GM23338 (cell line): Measurements from ENCODE around the gene ERVK3-1. TPM values are rescaled to one million over a fixed set of nuclear protein-coding genes. Genes with fewer than 3 reads are reported as not detected.

Experiments
- ATAC-seq: fragments of 200-7000 bp; cut with Tn5 transposase; 3 replicates; pipeline ENCODE4 v1.9.1; 2020
- DNase-seq: peaks from one replicate; pipeline ENCODE4 v3.0.0-alpha.2; 2015; ENCODE audit warnings: low spot score
- H2AFZ ChIP-seq: fragments of 200-600 bp; sonication (generic); 2 replicates; pipeline ENCODE4 v1.8.0; 2016; ENCODE audit warnings: antibody characterized with exemption, mild to moderate bottlenecking, moderate library complexity
- H3F3A ChIP-seq: fragments of 200-600 bp; sonication (generic); replicated peaks from 2 replicates; pipeline ENCODE4 v1.8.0; 2017; ENCODE audit warnings: antibody characterized with exemption, mixed run types, low read depth
- H3K27ac ChIP-seq: fragments of 200-600 bp; sonication (generic); 2 replicates; pipeline ENCODE4 v1.6.1; 2016; ENCODE audit warnings: low read depth
- H3K27me3 ChIP-seq: fragments of 200-600 bp; sonication (generic); 2 replicates; pipeline ENCODE4 v1.8.0; 2016; ENCODE audit warnings: mild to moderate bottlenecking, mixed run types, moderate library complexity; ENCODE audit not compliant: insufficient read depth
- H3K36me3 ChIP-seq: fragments of 200-600 bp; sonication (generic); 2 replicates; pipeline ENCODE4 v1.8.0; 2016; ENCODE audit warnings: mild to moderate bottlenecking; ENCODE audit not compliant: insufficient read depth
- H3K4me1 ChIP-seq: fragments of 200-600 bp; sonication (generic); 2 replicates; pipeline ENCODE4 v1.8.0; 2016; ENCODE audit warnings: mild to moderate bottlenecking, moderate library complexity; ENCODE audit not compliant: insufficient read depth
- H3K4me2 ChIP-seq: fragments of 200-600 bp; sonication (generic); 2 replicates; pipeline ENCODE4 v1.7.1; 2017; ENCODE audit warnings: mixed run types
- H3K4me3 ChIP-seq: fragments of 200-600 bp; sonication (generic); 2 replicates; pipeline ENCODE4 v1.6.1; 2016; ENCODE audit warnings: mixed run types
- H3K79me2 ChIP-seq: fragments of 200-600 bp; sonication (generic); replicated peaks from 2 replicates; pipeline ENCODE4 v1.8.0; 2017; ENCODE audit warnings: mild to moderate bottlenecking; ENCODE audit not compliant: insufficient read depth
- H3K9me2 ChIP-seq: fragments of 200-600 bp; sonication (generic); 2 replicates; pipeline ENCODE4 v1.8.0; 2017; ENCODE audit not compliant: insufficient read depth
- H4K20me1 ChIP-seq: fragments of 200-600 bp; sonication (generic); replicated peaks from 2 replicates; pipeline ENCODE4 v1.8.0; 2017; ENCODE audit warnings: mild to moderate bottlenecking; ENCODE audit not compliant: insufficient read depth
- H3K27ac Mint-ChIP-seq: 2 replicates; pipeline ENCODE4 v1.8.0; 2020; ENCODE audit warnings: inconsistent platforms, mild to moderate bottlenecking, moderate library complexity, mixed read lengths
- H3K27me3 Mint-ChIP-seq: 3 replicates; pipeline ENCODE4 v1.8.0; 2022; ENCODE audit warnings: low read depth, mild to moderate bottlenecking, moderate library complexity, mixed read lengths, inconsistent platforms; ENCODE audit not compliant: insufficient read depth, poor library complexity
- H3K36me3 Mint-ChIP-seq: 3 replicates; pipeline ENCODE4 v1.8.0; 2021; ENCODE audit warnings: low read depth, mild to moderate bottlenecking, inconsistent platforms, moderate library complexity, mixed read lengths
- H3K4me1 Mint-ChIP-seq: 3 replicates; pipeline ENCODE4 v1.8.0; 2020; ENCODE audit warnings: mild to moderate bottlenecking, inconsistent platforms, mixed read lengths
- H3K4me3 Mint-ChIP-seq: 3 replicates; pipeline ENCODE4 v1.8.0; 2021; ENCODE audit warnings: moderate library complexity, mild to moderate bottlenecking, inconsistent platforms, mixed read lengths
- H3K9me3 Mint-ChIP-seq: 3 replicates; pipeline ENCODE4 v1.8.0; 2020; ENCODE audit warnings: moderate library complexity, mild to moderate bottlenecking, inconsistent platforms, mixed read lengths
- CREB1 ChIP-seq: fragments of 250-450 bp; sonication (Bioruptor Pico); IDR thresholded peaks from 2 replicates; pipeline ENCODE4 v1.5.0; 2020; ENCODE audit warnings: low read depth, mild to moderate bottlenecking, moderate library complexity
- EZH2 ChIP-seq: fragments of 200-600 bp; sonication (generic); IDR thresholded peaks from one replicate; pipeline ENCODE4 v1.8.0; 2017; ENCODE audit warnings: antibody characterized with exemption, mild to moderate bottlenecking, low read depth; ENCODE audit not compliant: unreplicated experiment
- EZH2phosphoT487 ChIP-seq: fragments of 200-600 bp; sonication (generic); IDR thresholded peaks from one replicate; pipeline ENCODE4 v1.8.1; 2018; ENCODE audit warnings: antibody characterized with exemption; ENCODE audit not compliant: unreplicated experiment
- JUNB ChIP-seq: IDR thresholded peaks from one replicate; pipeline ENCODE4 v1.6.1; 2016; ENCODE audit warnings: antibody characterized with exemption; ENCODE audit not compliant: unreplicated experiment
- STAT1 ChIP-seq: IDR thresholded peaks from one replicate; pipeline ENCODE4 v1.6.1; 2016; ENCODE audit warnings: antibody characterized with exemption; ENCODE audit not compliant: unreplicated experiment
- ZNF114 ChIP-seq: fragments of 250-450 bp; sonication (Bioruptor Pico); IDR thresholded peaks from 2 replicates; pipeline ENCODE4 v1.5.0; 2020; ENCODE audit warnings: mild to moderate bottlenecking, moderate library complexity
- ZNF331 ChIP-seq: fragments of 250-450 bp; sonication (Bioruptor Pico); IDR thresholded peaks from 2 replicates; pipeline ENCODE4 v1.5.0; 2020; ENCODE audit warnings: low read depth, mild to moderate bottlenecking, moderate library complexity
- polyA plus RNA-seq: library from polyadenylated mRNA; unstranded; fragments of >200 nt; fragmentation: Nextera tagmentation; extraction: Ambion mirVana; gene quantifications from 2 replicates; pipeline ENCODE4 v1.2.1, GENCODE V29; 2016
- total RNA-seq: library from RNA; depleted of rRNA; stranded (reverse); fragments of >200 nt; shearing (Covaris generic); gene quantifications from 2 replicates; pipeline ENCODE4 v1.2.3, GENCODE V29; 2014
- TF ChIP-seq, protein P1 (sequence below), 2 experiments: fragments of 200-600 bp in 1 of 2; sonication (generic) in 1 of 2; conservative IDR thresholded peaks; 2 replicates each; pipeline versions ENCODE4 v1.5.1 to v1.6.1; 2016 to 2017; ENCODE audit warnings: antibody characterized with exemption in 2 of 2, low read depth in 2 of 2, mild to moderate bottlenecking in 2 of 2, moderate library complexity in 1 of 2
- TF ChIP-seq, protein P2 (sequence below): fragments of 250-450 bp; sonication (Bioruptor Pico); IDR thresholded peaks from 2 replicates; pipeline ENCODE4 v1.5.0; 2020; ENCODE audit warnings: mild to moderate bottlenecking, moderate library complexity
- TF ChIP-seq, protein P3 (sequence below): IDR thresholded peaks from 2 replicates; pipeline ENCODE4 v1.6.1; 2016; ENCODE audit warnings: antibody characterized with exemption

Gene ERVK3-1
- total and polyA plus RNA-seq, 2 experiments from 2014 or later: 34.4 to 66.2 TPM

DNA sequence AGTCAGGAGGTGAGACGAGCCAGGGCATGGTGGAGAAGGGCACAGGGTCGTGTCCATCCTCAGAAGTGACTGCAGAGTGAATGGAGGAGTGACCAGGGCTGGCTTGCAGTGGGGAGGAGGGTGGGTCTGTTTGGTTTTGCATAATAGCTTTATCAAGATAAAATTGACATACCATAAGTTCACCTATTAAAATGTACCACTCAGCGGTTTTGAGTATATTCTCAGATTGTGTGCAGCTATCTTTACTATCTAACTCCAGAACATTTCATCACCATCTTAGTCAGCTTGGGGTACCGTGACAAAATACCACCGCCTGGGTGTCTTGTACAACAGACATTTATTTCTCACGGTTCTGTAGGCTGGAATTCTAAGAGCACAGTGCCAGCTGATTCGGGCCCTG lies 13.2 kb upstream of the ERVK3-1 start:
- Histone ChIP-seq H4K20me1 (peaks cover 5% of the 10 kb centered on the region), H3K79me2 (peaks cover 30% of the 10 kb centered on the region), H3K4me1 (no peaks in the 10 kb centered on the region), H3K36me3 (peaks cover 63% of the 10 kb centered on the region), H3F3A (no peaks in the 10 kb centered on the region), H3K4me2 (no peak overlapping the region), H3K9me2 (no peaks in the 10 kb centered on the region), H2AFZ (no peak overlapping the region), H3K4me3 (no peak overlapping the region), H3K27me3 (no peaks in the 10 kb centered on the region), H3K27ac (no peak overlapping the region)
- H3K4me3 Mint-ChIP-seq: no peak overlapping the region
- TF ChIP-seq EZH2 (no peak), ZNF331 (no peak), EZH2phosphoT487 (no peak), ZNF114 (no peak), STAT1 (no peak), JUNB (no peak), CREB1 (CRISPR knock-in tag) (no peak)
- TF ChIP-seq, protein P1, sequence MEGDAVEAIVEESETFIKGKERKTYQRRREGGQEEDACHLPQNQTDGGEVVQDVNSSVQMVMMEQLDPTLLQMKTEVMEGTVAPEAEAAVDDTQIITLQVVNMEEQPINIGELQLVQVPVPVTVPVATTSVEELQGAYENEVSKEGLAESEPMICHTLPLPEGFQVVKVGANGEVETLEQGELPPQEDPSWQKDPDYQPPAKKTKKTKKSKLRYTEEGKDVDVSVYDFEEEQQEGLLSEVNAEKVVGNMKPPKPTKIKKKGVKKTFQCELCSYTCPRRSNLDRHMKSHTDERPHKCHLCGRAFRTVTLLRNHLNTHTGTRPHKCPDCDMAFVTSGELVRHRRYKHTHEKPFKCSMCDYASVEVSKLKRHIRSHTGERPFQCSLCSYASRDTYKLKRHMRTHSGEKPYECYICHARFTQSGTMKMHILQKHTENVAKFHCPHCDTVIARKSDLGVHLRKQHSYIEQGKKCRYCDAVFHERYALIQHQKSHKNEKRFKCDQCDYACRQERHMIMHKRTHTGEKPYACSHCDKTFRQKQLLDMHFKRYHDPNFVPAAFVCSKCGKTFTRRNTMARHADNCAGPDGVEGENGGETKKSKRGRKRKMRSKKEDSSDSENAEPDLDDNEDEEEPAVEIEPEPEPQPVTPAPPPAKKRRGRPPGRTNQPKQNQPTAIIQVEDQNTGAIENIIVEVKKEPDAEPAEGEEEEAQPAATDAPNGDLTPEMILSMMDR (conservative IDR thresholded peaks at IDR 0.05; ENCODE audit: low read depth in 2 of 2): no peak
- TF ChIP-seq, protein P2, sequence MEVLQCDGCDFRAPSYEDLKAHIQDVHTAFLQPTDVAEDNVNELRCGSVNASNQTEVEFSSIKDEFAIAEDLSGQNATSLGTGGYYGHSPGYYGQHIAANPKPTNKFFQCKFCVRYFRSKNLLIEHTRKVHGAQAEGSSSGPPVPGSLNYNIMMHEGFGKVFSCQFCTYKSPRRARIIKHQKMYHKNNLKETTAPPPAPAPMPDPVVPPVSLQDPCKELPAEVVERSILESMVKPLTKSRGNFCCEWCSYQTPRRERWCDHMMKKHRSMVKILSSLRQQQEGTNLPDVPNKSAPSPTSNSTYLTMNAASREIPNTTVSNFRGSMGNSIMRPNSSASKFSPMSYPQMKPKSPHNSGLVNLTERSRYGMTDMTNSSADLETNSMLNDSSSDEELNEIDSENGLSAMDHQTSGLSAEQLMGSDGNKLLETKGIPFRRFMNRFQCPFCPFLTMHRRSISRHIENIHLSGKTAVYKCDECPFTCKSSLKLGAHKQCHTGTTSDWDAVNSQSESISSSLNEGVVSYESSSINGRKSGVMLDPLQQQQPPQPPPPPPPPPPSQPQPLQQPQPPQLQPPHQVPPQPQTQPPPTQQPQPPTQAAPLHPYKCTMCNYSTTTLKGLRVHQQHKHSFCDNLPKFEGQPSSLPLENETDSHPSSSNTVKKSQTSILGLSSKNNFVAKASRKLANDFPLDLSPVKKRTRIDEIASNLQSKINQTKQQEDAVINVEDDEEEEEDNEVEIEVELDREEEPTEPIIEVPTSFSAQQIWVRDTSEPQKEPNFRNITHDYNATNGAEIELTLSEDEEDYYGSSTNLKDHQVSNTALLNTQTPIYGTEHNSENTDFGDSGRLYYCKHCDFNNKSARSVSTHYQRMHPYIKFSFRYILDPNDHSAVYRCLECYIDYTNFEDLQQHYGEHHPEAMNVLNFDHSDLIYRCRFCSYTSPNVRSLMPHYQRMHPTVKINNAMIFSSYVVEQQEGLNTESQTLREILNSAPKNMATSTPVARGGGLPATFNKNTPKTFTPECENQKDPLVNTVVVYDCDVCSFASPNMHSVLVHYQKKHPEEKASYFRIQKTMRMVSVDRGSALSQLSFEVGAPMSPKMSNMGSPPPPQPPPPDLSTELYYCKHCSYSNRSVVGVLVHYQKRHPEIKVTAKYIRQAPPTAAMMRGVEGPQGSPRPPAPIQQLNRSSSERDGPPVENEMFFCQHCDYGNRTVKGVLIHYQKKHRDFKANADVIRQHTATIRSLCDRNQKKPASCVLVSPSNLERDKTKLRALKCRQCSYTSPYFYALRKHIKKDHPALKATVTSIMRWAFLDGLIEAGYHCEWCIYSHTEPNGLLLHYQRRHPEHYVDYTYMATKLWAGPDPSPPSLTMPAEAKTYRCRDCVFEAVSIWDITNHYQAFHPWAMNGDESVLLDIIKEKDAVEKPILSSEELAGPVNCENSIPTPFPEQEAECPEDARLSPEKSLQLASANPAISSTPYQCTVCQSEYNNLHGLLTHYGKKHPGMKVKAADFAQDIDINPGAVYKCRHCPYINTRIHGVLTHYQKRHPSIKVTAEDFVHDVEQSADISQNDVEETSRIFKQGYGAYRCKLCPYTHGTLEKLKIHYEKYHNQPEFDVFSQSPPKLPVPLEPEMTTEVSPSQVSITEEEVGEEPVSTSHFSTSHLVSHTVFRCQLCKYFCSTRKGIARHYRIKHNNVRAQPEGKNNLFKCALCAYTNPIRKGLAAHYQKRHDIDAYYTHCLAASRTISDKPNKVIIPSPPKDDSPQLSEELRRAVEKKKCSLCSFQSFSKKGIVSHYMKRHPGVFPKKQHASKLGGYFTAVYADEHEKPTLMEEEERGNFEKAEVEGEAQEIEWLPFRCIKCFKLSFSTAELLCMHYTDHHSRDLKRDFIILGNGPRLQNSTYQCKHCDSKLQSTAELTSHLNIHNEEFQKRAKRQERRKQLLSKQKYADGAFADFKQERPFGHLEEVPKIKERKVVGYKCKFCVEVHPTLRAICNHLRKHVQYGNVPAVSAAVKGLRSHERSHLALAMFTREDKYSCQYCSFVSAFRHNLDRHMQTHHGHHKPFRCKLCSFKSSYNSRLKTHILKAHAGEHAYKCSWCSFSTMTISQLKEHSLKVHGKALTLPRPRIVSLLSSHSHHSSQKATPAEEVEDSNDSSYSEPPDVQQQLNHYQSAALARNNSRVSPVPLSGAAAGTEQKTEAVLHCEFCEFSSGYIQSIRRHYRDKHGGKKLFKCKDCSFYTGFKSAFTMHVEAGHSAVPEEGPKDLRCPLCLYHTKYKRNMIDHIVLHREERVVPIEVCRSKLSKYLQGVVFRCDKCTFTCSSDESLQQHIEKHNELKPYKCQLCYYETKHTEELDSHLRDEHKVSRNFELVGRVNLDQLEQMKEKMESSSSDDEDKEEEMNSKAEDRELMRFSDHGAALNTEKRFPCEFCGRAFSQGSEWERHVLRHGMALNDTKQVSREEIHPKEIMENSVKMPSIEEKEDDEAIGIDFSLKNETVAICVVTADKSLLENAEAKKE (CRISPR knock-in tag): no peak
- TF ChIP-seq, protein P3, sequence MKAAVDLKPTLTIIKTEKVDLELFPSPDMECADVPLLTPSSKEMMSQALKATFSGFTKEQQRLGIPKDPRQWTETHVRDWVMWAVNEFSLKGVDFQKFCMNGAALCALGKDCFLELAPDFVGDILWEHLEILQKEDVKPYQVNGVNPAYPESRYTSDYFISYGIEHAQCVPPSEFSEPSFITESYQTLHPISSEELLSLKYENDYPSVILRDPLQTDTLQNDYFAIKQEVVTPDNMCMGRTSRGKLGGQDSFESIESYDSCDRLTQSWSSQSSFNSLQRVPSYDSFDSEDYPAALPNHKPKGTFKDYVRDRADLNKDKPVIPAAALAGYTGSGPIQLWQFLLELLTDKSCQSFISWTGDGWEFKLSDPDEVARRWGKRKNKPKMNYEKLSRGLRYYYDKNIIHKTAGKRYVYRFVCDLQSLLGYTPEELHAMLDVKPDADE: no peak
- peaks cover 2% of the 10 kb centered on the region; the same call in 1 of the 3 replicates for H3K9me3 Mint-ChIP-seq
- no peak for DNase-seq
- H3K27ac Mint-ChIP-seq: no peak overlapping the region
- H3K27me3 Mint-ChIP-seq: peaks cover 2% of the 10 kb centered on the region
- no peak for ATAC-seq
- peaks cover 93% of the 10 kb centered on the region for H3K36me3 Mint-ChIP-seq
- no peaks in the 10 kb centered on the region for H3K4me1 Mint-ChIP-seq
